H1 (cell line): Measurements from ENCODE around the gene KMT2E. TPM values are rescaled to one million over a fixed set of nuclear protein-coding genes. Genes with fewer than 3 reads are reported as not detected.

Source experiments
- CTCF ChIA-PET: fragments of 300-600 bp; sonication (Branson Sonifier 250); formaldehyde crosslinking; loops from one replicate; lab custom pipeline; 2021; ENCODE audit not compliant: partially characterized antibody; lab: Charles Lee
- POLR2A ChIA-PET: fragments of 300-600 bp; sonication (Branson Sonifier 250); formaldehyde crosslinking; loops from one replicate; lab custom pipeline; 2021; ENCODE audit warnings: inconsistent platforms; ENCODE audit not compliant: partially characterized antibody; lab: Charles Lee
- DNase-seq, 2 experiments: peaks; one replicate each; pipeline versions ENCODE4 v3.0.0 to v3.0.0-alpha.2; 2010 to 2022; ENCODE audit warnings: low spot score in 2 of 2, low read depth in 1 of 2, mixed read lengths in 1 of 2
- FAIRE-seq: peaks from 2 replicates; lab custom pipeline; 2011; peaks lifted over from hg19 to GRCh38; lab: Jason Lieb, UNC
- H2AFZ ChIP-seq: 2 replicates; pipeline ENCODE4 v1.8.1; 2012; ENCODE audit warnings: low read length, inconsistent platforms
- H2AK5ac ChIP-seq: 2 replicates; pipeline ENCODE4 v1.6.1; 2013; ENCODE audit warnings: low read depth, low read length
- H2BK120ac ChIP-seq: replicated peaks from 2 replicates; pipeline ENCODE3; 2013; ENCODE audit warnings: low read depth, low read length, inconsistent platforms
- H2BK12ac ChIP-seq: 2 replicates; pipeline ENCODE4 v1.6.1; 2013; ENCODE audit warnings: low read depth, low read length
- H2BK15ac ChIP-seq: 2 replicates; pipeline ENCODE4 v1.6.1; 2013; ENCODE audit warnings: low read length
- H2BK20ac ChIP-seq: 2 replicates; pipeline ENCODE4 v1.6.1; 2013; ENCODE audit warnings: low read length
- H2BK5ac ChIP-seq: 2 replicates; pipeline ENCODE4 v1.6.1; 2013; ENCODE audit warnings: low read depth, low read length
- H3K14ac ChIP-seq: 2 replicates; pipeline ENCODE4 v1.6.1; 2013; ENCODE audit warnings: inconsistent platforms; ENCODE audit not compliant: insufficient read length
- H3K18ac ChIP-seq: 2 replicates; pipeline ENCODE4 v1.6.1; 2013; ENCODE audit warnings: low read length; ENCODE audit errors: extremely low read depth
- H3K23ac ChIP-seq: 2 replicates; pipeline ENCODE4 v1.6.1; 2013; ENCODE audit warnings: inconsistent platforms; ENCODE audit not compliant: insufficient read length
- H3K23me2 ChIP-seq: 2 replicates; pipeline ENCODE4 v1.6.1; 2013; ENCODE audit warnings: low read depth, low read length
- H3K27ac ChIP-seq: 2 replicates; pipeline ENCODE4 v1.6.1; 2011; ENCODE audit warnings: low read depth, low read length, inconsistent platforms
- H3K27me3 ChIP-seq, 4 experiments: replicated peaks in 1 of 4; 1 replicate in 1 of 4; 2 replicates in 3 of 4; pipeline versions ENCODE4 v1.6.1 to v1.8.1; 2011 to 2013; ENCODE audit warnings: low read length in 3 of 4, mild to moderate bottlenecking in 3 of 4, inconsistent platforms in 2 of 4, mixed read lengths in 2 of 4, moderate library complexity in 1 of 4; ENCODE audit not compliant: control insufficient read depth in 3 of 4, insufficient read depth in 3 of 4; ENCODE audit errors: extremely low read depth in 1 of 4
- H3K36me3 ChIP-seq, 4 experiments: 2 replicates each; pipeline versions ENCODE4 v1.6.1 to v1.8.1; 2011 to 2013; ENCODE audit warnings: mild to moderate bottlenecking in 4 of 4, low read length in 3 of 4, moderate library complexity in 2 of 4, control low read depth in 1 of 4, inconsistent platforms in 1 of 4; ENCODE audit not compliant: insufficient read depth in 4 of 4, control insufficient read depth in 2 of 4
- H3K4ac ChIP-seq: replicated peaks from 2 replicates; pipeline ENCODE3; 2013; ENCODE audit warnings: low read length, low read depth, mixed read lengths, inconsistent platforms; ENCODE audit not compliant: insufficient read length
- H3K4me1 ChIP-seq, 4 experiments: replicated peaks in 1 of 4; 1 replicate in 1 of 4; 2 replicates in 3 of 4; pipeline versions ENCODE4 v1.6.1 to v1.8.1; 2011 to 2013; ENCODE audit warnings: low read length in 3 of 4, inconsistent platforms in 2 of 4, mixed read lengths in 1 of 4; ENCODE audit not compliant: insufficient read depth in 4 of 4, control insufficient read depth in 3 of 4
- H3K4me2 ChIP-seq, 2 experiments: 2 replicates each; pipeline versions ENCODE4 v1.6.1 to v1.8.1; 2011 to 2013; ENCODE audit warnings: low read depth in 2 of 2, low read length in 2 of 2, control low read depth in 1 of 2, inconsistent platforms in 1 of 2, mild to moderate bottlenecking in 1 of 2; ENCODE audit not compliant: insufficient read depth in 1 of 2
- H3K4me3 ChIP-seq, 4 experiments: fragments of 200-600, 300-600 bp in 1 of 4; sonication (generic), shearing (Covaris generic), sonication (Bioruptor Twin) in 1 of 4; 2 replicates each; pipeline versions ENCODE4 v1.5.1 to v1.8.1; 2011 to 2016; ENCODE audit warnings: low read length in 4 of 4, low read depth in 3 of 4, control low read depth in 2 of 4, inconsistent platforms in 2 of 4, mild to moderate bottlenecking in 2 of 4, mixed read lengths in 1 of 4, moderate library complexity in 1 of 4; ENCODE audit not compliant: insufficient read depth in 2 of 4; ENCODE audit errors: extremely low read depth in 1 of 4
- H3K56ac ChIP-seq: replicated peaks from 2 replicates; pipeline ENCODE3; 2013; ENCODE audit warnings: low read depth, mild to moderate bottlenecking, mixed read lengths, low read length, inconsistent platforms; ENCODE audit not compliant: insufficient read length
- H3K79me1 ChIP-seq: 2 replicates; pipeline ENCODE4 v1.6.1; 2013; ENCODE audit warnings: low read depth, low read length, control low read depth
- H3K79me2 ChIP-seq, 2 experiments: 2 replicates each; pipeline versions ENCODE4 v1.6.1 to v1.8.1; 2012 to 2013; ENCODE audit warnings: low read length in 2 of 2, mild to moderate bottlenecking in 2 of 2, inconsistent platforms in 1 of 2; ENCODE audit not compliant: insufficient read depth in 2 of 2, control insufficient read depth in 1 of 2
- H3K9ac ChIP-seq, 4 experiments: replicated peaks in 1 of 4; 1 replicate in 1 of 4; 2 replicates in 3 of 4; pipeline versions ENCODE4 v1.6.1 to v1.8.1; 2011 to 2013; ENCODE audit warnings: low read depth in 3 of 4, low read length in 3 of 4, control low read depth in 2 of 4, mild to moderate bottlenecking in 2 of 4, moderate library complexity in 2 of 4, inconsistent platforms in 1 of 4; ENCODE audit errors: extremely low read depth in 1 of 4
- H3K9me3 ChIP-seq, 2 experiments: 2 replicates each; pipeline versions ENCODE4 v1.6.1 to v1.8.1; 2012 to 2013; ENCODE audit warnings: mild to moderate bottlenecking in 2 of 2, moderate library complexity in 2 of 2, control low read depth in 1 of 2, inconsistent platforms in 1 of 2, low read depth in 1 of 2, low read length in 1 of 2, mixed read lengths in 1 of 2; ENCODE audit not compliant: insufficient read depth in 2 of 2
- H4K20me1 ChIP-seq, 2 experiments: replicated peaks in 1 of 2; 2 replicates each; pipeline versions ENCODE3 to v1.8.1; 2011 to 2013; ENCODE audit warnings: inconsistent platforms in 2 of 2, low read length in 2 of 2, mild to moderate bottlenecking in 1 of 2; ENCODE audit not compliant: insufficient read depth in 2 of 2, control insufficient read depth in 1 of 2
- H4K5ac ChIP-seq: 2 replicates; pipeline ENCODE4 v1.6.1; 2013; ENCODE audit warnings: low read length, low read depth, mixed read lengths, inconsistent platforms; ENCODE audit not compliant: insufficient read length
- H4K8ac ChIP-seq: 2 replicates; pipeline ENCODE4 v1.8.0; 2013; ENCODE audit warnings: mild to moderate bottlenecking, moderate library complexity, low read length, inconsistent platforms; ENCODE audit not compliant: insufficient read depth; ENCODE audit errors: extremely low read depth
- H4K91ac ChIP-seq: replicated peaks from 2 replicates; pipeline ENCODE3; 2013; ENCODE audit warnings: low read length, mixed read lengths, inconsistent platforms; ENCODE audit not compliant: insufficient read length
- KDM5A ChIP-seq: fragments of 200-600 bp; IDR thresholded peaks from 2 replicates; pipeline ENCODE4 v1.7.1; 2012; ENCODE audit warnings: mild to moderate bottlenecking, low read length, inconsistent platforms, mixed read lengths
- WGBS, 2 experiments: shearing (Covaris generic) in 1 of 2; methylation state at CpG; one replicate each; pipeline versions ENCODE4 v1.1.6 to v1.1.7; 2013 to 2015; ENCODE audit warnings: low lambda C conversion rate in 2 of 2, mixed read lengths in 2 of 2, inconsistent platforms in 1 of 2, low coverage in 1 of 2, missing lambda C conversion rate in 1 of 2; ENCODE audit not compliant: insufficient replicate concordance in 2 of 2, insufficient coverage in 1 of 2, insufficient read length in 1 of 2; ENCODE audit errors: extremely low coverage in 1 of 2, missing lambda C conversion rate in 1 of 2; 5-methylcytosine and 5-hydroxymethylcytosine counted together
- polyA plus RNA-seq, 7 experiments: library from polyadenylated mRNA; depleted of rRNA in 3 of 7; stranded (reverse) in 5 of 7; unstranded in 2 of 7; fragments of >200 nt in 5 of 7; fragments of 200-250 nt in 2 of 7; gene quantifications; 1 replicate in 5 of 7; 2 replicates in 1 of 7; 4 replicates in 1 of 7; pipeline versions ENCODE4 v1.2.1 to v1.2.3, GENCODE V29; 2011 to 2013; ENCODE audit warnings: missing spikeins in 2 of 7, mixed read lengths in 2 of 7
- total RNA-seq: library from RNA; stranded (reverse); fragmentation: NEBNext Ultra II Directional; extraction: Animal tissue kit (Norgen Biotek cat#: 25700); gene quantifications from 2 replicates; pipeline ENCODE4 v1.2.1, GENCODE V29; 2021

Gene KMT2E
- total and polyA plus RNA-seq, 2 of the 8 experiments (the other 6 are each of a cell fraction or from before 2014, with no cell fraction given) = 10.9 to 45.0 TPM

GRCh38 chr7:105133358-105133757, 119.4 kb downstream of the KMT2E start:
- no peak overlapping the region for H2BK12ac ChIP-seq
- no peak for TF ChIP-seq KDM5A
- TF ChIP-seq, all 59 proteins: peak for 0
- no peak overlapping the region for H3K4ac ChIP-seq
- no peak overlapping the region for H3K27ac ChIP-seq
- H2BK20ac ChIP-seq = no peak overlapping the region
- peaks cover 0 to under 1% (median 0%) of the 10 kb centered on the region in 4 experiments; a peak in 2 of 8 replicates for H3K36me3 ChIP-seq
- H2AFZ ChIP-seq = no peak overlapping the region
- no peaks in the 10 kb centered on the region for H3K4me1 ChIP-seq
- H2BK15ac ChIP-seq = no peak overlapping the region
- no peak overlapping the region for H3K9ac ChIP-seq
- POLR2A ChIA-PET = no interaction called here
- H2BK5ac ChIP-seq = no peak overlapping the region
- no peak overlapping the region for H3K14ac ChIP-seq
- H4K5ac ChIP-seq = no peak overlapping the region
- no peak overlapping the region for H3K4me2 ChIP-seq
- no peak overlapping the region for H4K91ac ChIP-seq
- CTCF ChIA-PET = interaction anchor here (1.5 kb wide), 1 partner anchor 398 kb away, joined by 4 read pairs; the partner anchor contains the start of gene RINT1
- H4K8ac ChIP-seq = no peak overlapping the region
- H3K4me3 ChIP-seq = no peak overlapping the region
- no peaks in the 10 kb centered on the region for H3K27me3 ChIP-seq
- no peak overlapping the region for H2AK5ac ChIP-seq
- no peak overlapping the region for H3K18ac ChIP-seq
- 94% methylated on average over 7 of the region's 7 CpGs; no CpG with 5 or more reads in 1 of the 2 experiments for WGBS, 2 experiments
- no peak overlapping the region for H3K56ac ChIP-seq
- no peaks in the 10 kb centered on the region for H3K23me2 ChIP-seq
- H4K20me1 ChIP-seq = peaks cover 0 to 1% of the 10 kb centered on the region in 2 experiments
- H3K23ac ChIP-seq = no peak overlapping the region
- DNase-seq (peak in 1 of 2 experiments; percentile 11), FAIRE-seq (no peak)
- no peaks in the 10 kb centered on the region for H3K79me2 ChIP-seq
- no peaks in the 10 kb centered on the region; the same call in 1 of the 2 replicates for H3K79me1 ChIP-seq
- H3K9me3 ChIP-seq = no peaks in the 10 kb centered on the region
- H2BK120ac ChIP-seq = no peak overlapping the region
